Natural killer cell (primary cell): ENCODE data around the gene SND1. TPM values are rescaled to one million over a fixed set of nuclear protein-coding genes. Genes with fewer than 3 reads are reported as not detected.

ENCODE experiments used
- ATAC-seq, 3 donors: fragments of 150-1000 bp in 2 of 3; fragments of 200-7000 bp in 1 of 3; cut with Tn5 transposase; 1 replicate in 1 of 3; 2 replicates in 2 of 3; pipeline ENCODE4 v1.10.0; 2021; ENCODE audit warnings: mild to moderate bottlenecking in 2 of 3, moderate library complexity in 2 of 3
- DNase-seq, 2 donors: peaks; one replicate each; pipeline versions ENCODE4 v3.0.0 to v3.0.0-alpha.2; 2013 to 2021; ENCODE audit warnings: mixed read lengths in 1 of 2
- H3K27ac ChIP-seq: one replicate; pipeline ENCODE4 v1.5.1; 2013; ENCODE audit warnings: mild to moderate bottlenecking, low read length
- H3K27me3 ChIP-seq: one replicate; pipeline ENCODE4 v1.6.1; 2013; ENCODE audit warnings: low read length; ENCODE audit not compliant: control insufficient read depth, insufficient read depth
- H3K36me3 ChIP-seq: one replicate; pipeline ENCODE4 v1.6.1; 2013; ENCODE audit warnings: low read length; ENCODE audit not compliant: control insufficient read depth, insufficient read depth
- H3K4me1 ChIP-seq: one replicate; pipeline ENCODE4 v1.6.1; 2013; ENCODE audit warnings: low read length; ENCODE audit not compliant: control insufficient read depth, insufficient read depth
- H3K4me3 ChIP-seq: one replicate; pipeline ENCODE4 v1.5.1; 2013; ENCODE audit warnings: low read length
- H3K9me3 ChIP-seq: one replicate; pipeline ENCODE4 v1.6.1; 2013; ENCODE audit warnings: low read length; ENCODE audit not compliant: control insufficient read depth, insufficient read depth
- H3K27ac Mint-ChIP-seq, 2 donors: one replicate each; pipeline ENCODE4 v1.8.0; 2022; ENCODE audit warnings: mild to moderate bottlenecking in 2 of 2, mixed read lengths in 2 of 2, moderate library complexity in 1 of 2
- H3K27me3 Mint-ChIP-seq, 2 donors: one replicate each; pipeline ENCODE4 v1.8.0; 2022; ENCODE audit warnings: low read depth in 2 of 2, mixed read lengths in 2 of 2
- H3K36me3 Mint-ChIP-seq: one replicate; pipeline ENCODE4 v1.8.0; 2022; ENCODE audit warnings: mixed read lengths
- H3K4me1 Mint-ChIP-seq, 2 donors: one replicate each; pipeline ENCODE4 v1.8.0; 2022; ENCODE audit warnings: mixed read lengths in 2 of 2
- H3K4me3 Mint-ChIP-seq: one replicate; pipeline ENCODE4 v1.8.0; 2022; ENCODE audit warnings: mild to moderate bottlenecking, moderate library complexity, mixed read lengths
- H3K9me3 Mint-ChIP-seq, 2 donors: one replicate each; pipeline ENCODE4 v1.8.0; 2022; ENCODE audit warnings: mixed read lengths in 2 of 2
- WGBS: methylation state at CpG from one replicate; pipeline ENCODE4 v1.1.7; 2013; ENCODE audit warnings: missing lambda C conversion rate; ENCODE audit not compliant: insufficient coverage; 5-methylcytosine and 5-hydroxymethylcytosine counted together
- intact Hi-C: fragments of 100-400 bp; cut with micrococcal nuclease; formaldehyde crosslinking; loops from one replicate; pipeline ENCODE4 v1.14.2; 2022
- total RNA-seq, 4 donors: library from RNA; stranded (reverse); fragments of 120-200 nt in 1 of 4; gene quantifications; one replicate each; pipeline versions ENCODE4 v1.2.3 to v1.2.4, GENCODE V29; 2013 to 2022
- TF ChIP-seq, protein P1 (sequence below): fragments of 200-600 bp; IDR thresholded peaks from one replicate; pipeline ENCODE4 v1.8.0; 2022; ENCODE audit warnings: antibody characterized with exemption

Gene SND1
- total RNA-seq, 3 donors from 2014 or later (not counting 1 experiment from before 2014, with no cell fraction given), result 149 to 188 (median 149) TPM

DNA sequence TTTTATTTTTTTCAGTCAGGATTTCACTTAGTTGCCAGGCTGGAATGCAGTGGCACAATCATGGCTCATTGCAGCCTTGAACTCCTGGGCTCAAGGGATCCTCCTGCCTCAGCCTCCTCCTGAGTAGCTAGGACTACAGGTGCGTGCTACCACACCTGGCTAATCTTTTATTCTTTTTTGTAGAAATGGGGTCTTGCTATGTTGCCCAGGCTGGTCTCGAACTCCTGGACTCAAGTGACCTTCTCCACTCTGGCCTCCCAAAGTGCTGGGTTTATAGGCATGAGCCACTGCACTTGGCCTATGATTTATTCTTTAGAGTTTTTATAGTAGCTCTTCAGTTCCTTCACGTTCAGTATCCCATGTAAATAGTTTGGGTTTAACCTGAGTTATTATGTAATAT lies 5.5 kb downstream of the SND1 start:
- H3K27ac ChIP-seq, result no peak overlapping the region
- ATAC-seq (no peak), DNase-seq (no peak)
- intact Hi-C loops, result no loop called here
- peaks cover 53 to 81% of the 10 kb centered on the region in 2 donors for H3K4me1 Mint-ChIP-seq
- 98% methylated on average over 3 of the region's 3 CpGs for WGBS
- H3K4me3 Mint-ChIP-seq, result no peak overlapping the region
- peaks cover 9% of the 10 kb centered on the region for H3K4me1 ChIP-seq
- H3K27ac Mint-ChIP-seq, result no peak overlapping the region
- H3K36me3 Mint-ChIP-seq, result no peaks in the 10 kb centered on the region
- TF ChIP-seq, protein P1, sequence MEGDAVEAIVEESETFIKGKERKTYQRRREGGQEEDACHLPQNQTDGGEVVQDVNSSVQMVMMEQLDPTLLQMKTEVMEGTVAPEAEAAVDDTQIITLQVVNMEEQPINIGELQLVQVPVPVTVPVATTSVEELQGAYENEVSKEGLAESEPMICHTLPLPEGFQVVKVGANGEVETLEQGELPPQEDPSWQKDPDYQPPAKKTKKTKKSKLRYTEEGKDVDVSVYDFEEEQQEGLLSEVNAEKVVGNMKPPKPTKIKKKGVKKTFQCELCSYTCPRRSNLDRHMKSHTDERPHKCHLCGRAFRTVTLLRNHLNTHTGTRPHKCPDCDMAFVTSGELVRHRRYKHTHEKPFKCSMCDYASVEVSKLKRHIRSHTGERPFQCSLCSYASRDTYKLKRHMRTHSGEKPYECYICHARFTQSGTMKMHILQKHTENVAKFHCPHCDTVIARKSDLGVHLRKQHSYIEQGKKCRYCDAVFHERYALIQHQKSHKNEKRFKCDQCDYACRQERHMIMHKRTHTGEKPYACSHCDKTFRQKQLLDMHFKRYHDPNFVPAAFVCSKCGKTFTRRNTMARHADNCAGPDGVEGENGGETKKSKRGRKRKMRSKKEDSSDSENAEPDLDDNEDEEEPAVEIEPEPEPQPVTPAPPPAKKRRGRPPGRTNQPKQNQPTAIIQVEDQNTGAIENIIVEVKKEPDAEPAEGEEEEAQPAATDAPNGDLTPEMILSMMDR, result no peak
- no peaks in the 10 kb centered on the region for H3K9me3 ChIP-seq
- H3K4me3 ChIP-seq, result no peak overlapping the region
- H3K27me3 Mint-ChIP-seq, result no peaks in the 10 kb centered on the region
- peaks cover 11% of the 10 kb centered on the region for H3K36me3 ChIP-seq
- H3K9me3 Mint-ChIP-seq, result no peaks in the 10 kb centered on the region
- H3K27me3 ChIP-seq, result no peaks in the 10 kb centered on the region

DNA sequence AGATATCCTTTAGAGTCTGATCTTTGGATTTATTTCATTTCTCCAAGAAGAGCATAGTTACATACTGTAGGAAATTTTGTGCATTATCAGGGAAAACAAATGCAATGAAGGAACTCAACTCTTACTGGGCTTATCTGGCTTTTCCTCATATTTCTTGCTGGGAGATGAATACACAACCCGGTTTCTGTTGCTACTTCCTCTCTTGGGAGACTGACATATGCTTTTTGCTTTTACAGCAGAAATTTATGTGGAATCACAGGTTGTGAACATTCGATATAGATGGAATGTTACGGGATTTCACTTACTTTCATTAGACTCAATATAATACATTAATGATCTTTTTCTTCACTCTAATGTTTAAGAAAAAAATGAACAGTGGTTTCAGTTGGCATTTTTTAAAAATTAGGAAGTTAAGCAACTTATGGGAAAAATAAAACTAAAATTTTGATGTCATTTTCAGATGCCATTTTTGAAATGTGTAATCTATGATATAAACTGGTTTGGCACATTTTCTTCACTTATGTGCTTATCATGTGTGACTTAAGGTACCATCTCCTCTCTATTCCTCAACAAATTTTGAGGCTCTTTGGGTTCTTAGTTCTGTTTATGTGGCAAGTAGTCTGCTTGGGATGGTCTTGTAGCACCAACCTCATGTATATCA lies 7.1 kb downstream of the SND1 start:
- Mint-ChIP-seq H3K4me3 (no peak overlapping the region), H3K4me1 (peaks cover 43 to 72% of the 10 kb centered on the region in 2 donors), H3K9me3 (no peaks in the 10 kb centered on the region), H3K36me3 (no peaks in the 10 kb centered on the region), H3K27ac (no peak overlapping the region), H3K27me3 (no peaks in the 10 kb centered on the region)
- Histone ChIP-seq H3K27ac (no peak overlapping the region), H3K9me3 (no peaks in the 10 kb centered on the region), H3K36me3 (peaks cover 11% of the 10 kb centered on the region), H3K4me1 (no peaks in the 10 kb centered on the region), H3K4me3 (no peak overlapping the region), H3K27me3 (no peaks in the 10 kb centered on the region)
- DNase-seq (no peak), ATAC-seq (no peak)
- 29% methylated on average over 1 of the region's 3 CpGs for WGBS
- TF ChIP-seq, protein P1, result no peak
- intact Hi-C loops, result no loop called here

DNA sequence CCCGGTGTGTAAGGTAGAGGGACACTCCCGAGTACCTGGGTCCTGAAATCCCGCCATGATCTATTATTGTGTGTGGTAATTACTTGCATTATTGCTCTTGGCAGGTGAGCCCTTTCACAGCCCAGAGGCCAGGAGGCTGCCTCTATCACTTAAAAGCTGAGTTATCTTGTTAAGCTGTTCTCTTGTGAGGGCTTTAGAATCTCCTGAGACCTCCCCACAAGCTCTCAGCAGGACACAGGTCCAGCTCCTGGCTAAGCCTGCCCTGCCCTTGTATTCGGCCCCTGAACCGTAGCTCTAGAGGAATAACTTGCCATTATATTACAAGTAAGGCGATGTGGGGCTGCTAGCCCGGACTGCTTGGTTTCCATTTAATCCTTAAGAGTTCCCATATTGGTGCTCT lies 13.9 kb downstream of the SND1 start:
- H3K27me3 Mint-ChIP-seq, result no peaks in the 10 kb centered on the region
- H3K9me3 Mint-ChIP-seq, result no peaks in the 10 kb centered on the region
- ATAC-seq (no peak), DNase-seq (no peak)
- Histone ChIP-seq H3K9me3 (no peaks in the 10 kb centered on the region), H3K4me3 (no peak overlapping the region), H3K4me1 (no peaks in the 10 kb centered on the region), H3K36me3 (peaks cover 2% of the 10 kb centered on the region), H3K27me3 (no peaks in the 10 kb centered on the region), H3K27ac (no peak overlapping the region)
- H3K4me1 Mint-ChIP-seq, result peaks cover 51 to 65% of the 10 kb centered on the region in 2 donors
- H3K27ac Mint-ChIP-seq, result no peak overlapping the region
- WGBS, result 98% methylated on average over 7 of the region's 7 CpGs
- H3K4me3 Mint-ChIP-seq, result no peak overlapping the region
- TF ChIP-seq, protein P1, result no peak
- intact Hi-C loops, result no loop called here
- no peaks in the 10 kb centered on the region for H3K36me3 Mint-ChIP-seq

DNA sequence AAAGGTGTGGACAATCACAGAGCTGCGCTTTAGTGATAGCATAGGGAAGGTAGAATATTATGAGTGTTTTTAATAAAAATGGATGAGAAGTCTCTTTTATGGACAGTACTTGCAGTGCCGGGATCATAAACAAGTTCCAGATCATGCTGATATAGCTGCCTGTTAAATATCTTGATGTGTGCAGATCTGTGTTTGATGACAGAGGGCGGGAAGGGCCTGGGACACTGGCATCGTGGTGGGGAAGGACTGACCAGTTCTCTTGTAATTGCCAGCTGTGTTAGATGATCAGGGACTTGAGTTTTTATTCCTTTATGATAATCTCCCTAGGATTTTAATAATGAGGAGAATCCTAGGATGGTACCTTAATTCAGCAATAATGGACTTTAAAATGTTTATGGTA lies 14.6 kb downstream of the SND1 start:
- Mint-ChIP-seq H3K36me3 (no peaks in the 10 kb centered on the region), H3K4me3 (no peak overlapping the region), H3K27ac (no peak overlapping the region), H3K4me1 (peaks cover 51 to 64% of the 10 kb centered on the region in 2 donors), H3K9me3 (no peaks in the 10 kb centered on the region), H3K27me3 (no peaks in the 10 kb centered on the region)
- TF ChIP-seq, protein P1, result no peak
- intact Hi-C loops, result no loop called here
- DNase-seq (no peak), ATAC-seq (no peak)
- Histone ChIP-seq H3K4me3 (no peak overlapping the region), H3K27me3 (no peaks in the 10 kb centered on the region), H3K4me1 (no peaks in the 10 kb centered on the region), H3K36me3 (peaks cover 2% of the 10 kb centered on the region), H3K9me3 (no peaks in the 10 kb centered on the region), H3K27ac (no peak overlapping the region)
- 95% methylated on average over 4 of the region's 4 CpGs for WGBS
